Measurements from ENCODE around the gene STX16.

- TF ChIP-seq CTCF (IDR thresholded peaks at IDR 0.05) (no peak), ZFX (IDR thresholded peaks at IDR 0.05; ENCODE audit: borderline replicate concordance) (no peak)
Measured at GRCh38 chr20:58608096-58608840, 42.8 kb upstream of the STX16 start.

Data from 22Rv1 (cell line).